ENCODE measurements around the gene CDH22.

Gene CDH22

DNA sequence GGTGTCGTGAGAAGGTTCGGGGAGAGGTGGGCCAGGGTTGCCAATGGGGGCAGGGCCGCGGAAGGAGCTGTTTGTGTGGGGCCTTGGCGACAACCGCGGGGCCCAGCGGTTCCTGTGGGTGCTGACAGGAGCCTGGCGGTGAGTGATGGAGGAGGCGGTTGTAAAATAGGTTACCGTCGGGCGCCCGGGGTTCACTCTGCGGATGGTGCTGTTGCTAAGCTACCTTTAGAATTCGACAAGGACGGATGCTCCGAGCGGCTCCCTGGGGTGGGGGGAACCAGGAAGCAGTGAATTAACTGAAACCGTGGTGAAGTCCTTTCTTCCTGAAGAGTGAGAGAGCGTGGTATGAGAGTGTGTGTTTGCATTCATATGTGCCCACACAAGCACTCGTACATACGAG is 61.7 kb downstream of the CDH22 start:
- no peak overlapping the region for H3K4me3 ChIP-seq (ENCODE audit: low read depth, low read length)
- TF ChIP-seq, protein P1, sequence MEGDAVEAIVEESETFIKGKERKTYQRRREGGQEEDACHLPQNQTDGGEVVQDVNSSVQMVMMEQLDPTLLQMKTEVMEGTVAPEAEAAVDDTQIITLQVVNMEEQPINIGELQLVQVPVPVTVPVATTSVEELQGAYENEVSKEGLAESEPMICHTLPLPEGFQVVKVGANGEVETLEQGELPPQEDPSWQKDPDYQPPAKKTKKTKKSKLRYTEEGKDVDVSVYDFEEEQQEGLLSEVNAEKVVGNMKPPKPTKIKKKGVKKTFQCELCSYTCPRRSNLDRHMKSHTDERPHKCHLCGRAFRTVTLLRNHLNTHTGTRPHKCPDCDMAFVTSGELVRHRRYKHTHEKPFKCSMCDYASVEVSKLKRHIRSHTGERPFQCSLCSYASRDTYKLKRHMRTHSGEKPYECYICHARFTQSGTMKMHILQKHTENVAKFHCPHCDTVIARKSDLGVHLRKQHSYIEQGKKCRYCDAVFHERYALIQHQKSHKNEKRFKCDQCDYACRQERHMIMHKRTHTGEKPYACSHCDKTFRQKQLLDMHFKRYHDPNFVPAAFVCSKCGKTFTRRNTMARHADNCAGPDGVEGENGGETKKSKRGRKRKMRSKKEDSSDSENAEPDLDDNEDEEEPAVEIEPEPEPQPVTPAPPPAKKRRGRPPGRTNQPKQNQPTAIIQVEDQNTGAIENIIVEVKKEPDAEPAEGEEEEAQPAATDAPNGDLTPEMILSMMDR (IDR thresholded peaks at IDR 0.05; ENCODE audit: low read depth, low read length, missing control alignments): no peak
- DNase-seq (ENCODE audit: low read depth): no peak

DNA sequence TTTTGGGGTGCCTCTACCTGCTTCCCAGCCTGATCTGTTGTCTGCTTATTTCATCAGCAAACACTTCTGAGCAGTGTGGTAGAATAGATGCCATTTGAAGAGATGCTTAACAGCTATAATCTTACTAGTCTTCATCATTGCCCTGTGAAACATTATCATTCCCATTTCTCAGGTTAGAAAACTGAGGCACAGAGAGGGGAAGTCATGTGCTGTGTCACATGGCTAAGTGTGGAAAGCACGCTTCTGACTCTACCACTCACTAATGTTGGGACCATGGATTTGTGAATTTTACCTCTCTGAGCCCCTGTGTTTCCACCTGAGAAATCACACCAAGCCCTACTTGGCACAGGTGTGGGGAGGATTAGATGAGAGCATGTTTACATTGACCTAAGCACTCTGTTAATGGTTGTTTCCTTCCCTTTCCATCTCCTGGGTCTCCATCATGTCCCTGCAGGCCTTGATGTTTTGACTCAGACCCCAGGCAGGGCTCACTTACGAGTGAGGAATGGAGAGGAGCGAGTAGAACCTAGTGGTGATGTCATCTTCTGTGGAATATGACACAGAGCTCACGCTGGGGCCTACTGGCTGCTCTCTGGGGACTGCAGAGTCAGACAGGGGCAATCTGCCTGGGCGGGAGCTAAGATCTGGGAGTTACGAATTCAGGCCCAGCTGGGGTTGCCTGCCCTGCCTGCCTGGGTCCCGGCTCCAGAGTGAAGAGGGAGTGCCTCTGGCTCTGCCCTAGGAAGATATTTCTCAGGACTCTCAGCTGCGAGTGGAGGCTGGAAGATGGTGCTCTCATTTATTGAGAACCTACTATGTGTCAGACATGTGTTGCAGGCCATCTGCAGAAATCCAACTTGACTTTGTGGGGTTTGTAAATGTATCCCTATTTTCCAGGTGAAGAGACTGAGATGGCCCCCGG is 64.3 kb downstream of the CDH22 start:
- TF ChIP-seq, protein P1 (IDR thresholded peaks at IDR 0.05; ENCODE audit: low read depth, low read length, missing control alignments): no peak
- H3K4me3 ChIP-seq (ENCODE audit: low read depth, low read length): no peak overlapping the region
- no peak for DNase-seq (ENCODE audit: low read depth)

DNA sequence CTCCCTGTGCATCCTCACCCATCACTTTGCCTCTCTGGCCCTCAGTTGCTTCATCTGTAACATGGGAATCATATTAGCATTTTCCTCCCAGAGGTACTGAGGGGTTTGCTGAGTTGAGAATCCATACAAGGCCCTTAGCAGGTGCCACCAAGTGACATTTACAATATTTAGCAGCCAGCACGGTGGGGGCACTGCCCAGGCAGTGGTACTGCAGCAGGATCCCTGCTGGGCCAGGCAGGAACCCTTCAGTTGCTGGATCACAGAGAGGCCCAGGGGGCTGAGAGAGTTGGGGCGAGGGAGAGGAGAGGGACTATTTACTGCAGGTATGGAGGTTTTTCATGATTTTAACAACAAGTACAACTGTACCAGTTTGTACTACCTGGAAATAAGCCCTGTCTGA is 65.9 kb downstream of the CDH22 start:
- DNase-seq (ENCODE audit: low read depth): no peak
- no peak overlapping the region for H3K4me3 ChIP-seq (ENCODE audit: low read depth, low read length)
- TF ChIP-seq, protein P1 (IDR thresholded peaks at IDR 0.05; ENCODE audit: low read depth, low read length, missing control alignments): no peak

DNA sequence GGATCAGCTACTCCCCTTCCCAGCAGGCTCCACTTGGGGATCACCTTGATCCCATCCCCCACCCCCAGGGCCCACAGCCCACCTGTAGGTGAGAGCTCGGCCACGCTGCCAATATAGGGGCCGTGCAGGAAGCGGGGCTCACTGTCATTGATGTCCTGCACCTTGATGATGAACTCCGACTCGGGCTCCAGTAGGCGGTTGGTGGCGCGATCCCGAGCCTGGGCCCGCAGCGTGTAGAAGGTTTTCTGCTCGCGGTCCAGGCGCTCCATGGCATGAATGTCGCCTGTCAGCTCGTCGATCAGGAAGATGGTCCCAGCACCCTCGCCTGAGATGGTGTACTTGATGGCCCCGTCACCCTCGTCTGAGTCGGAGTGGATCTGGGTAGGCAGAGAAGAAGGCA is 67.4 kb downstream of the CDH22 start:
- TF ChIP-seq, protein P1 (IDR thresholded peaks at IDR 0.05; ENCODE audit: low read depth, low read length, missing control alignments): no peak
- DNase-seq (ENCODE audit: low read depth): no peak
- H3K4me3 ChIP-seq (ENCODE audit: low read depth, low read length): no peak overlapping the region

DNA sequence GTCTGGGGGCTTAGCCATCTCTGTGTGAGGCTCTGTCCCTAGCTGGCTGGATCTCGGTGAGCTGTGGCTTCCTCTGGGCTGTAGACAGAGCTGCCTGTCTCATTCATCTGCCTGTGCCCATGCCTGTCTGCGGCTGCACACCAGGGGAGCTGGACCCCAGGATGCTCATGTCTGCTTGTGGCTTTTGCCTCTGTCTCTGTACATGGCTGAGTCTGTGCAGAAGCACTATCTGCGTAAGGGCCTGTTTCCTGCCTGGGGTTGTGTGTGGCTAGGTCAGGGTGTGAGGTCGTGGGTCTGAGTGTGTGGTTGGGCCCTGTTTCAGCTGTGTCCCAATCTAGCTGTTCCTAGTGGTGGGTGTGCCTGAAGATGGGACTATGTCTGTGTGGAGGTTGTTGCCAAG is 68.2 kb downstream of the CDH22 start:
- no peak for DNase-seq (ENCODE audit: low read depth)
- TF ChIP-seq, protein P1 (IDR thresholded peaks at IDR 0.05; ENCODE audit: low read depth, low read length, missing control alignments): no peak

DNA sequence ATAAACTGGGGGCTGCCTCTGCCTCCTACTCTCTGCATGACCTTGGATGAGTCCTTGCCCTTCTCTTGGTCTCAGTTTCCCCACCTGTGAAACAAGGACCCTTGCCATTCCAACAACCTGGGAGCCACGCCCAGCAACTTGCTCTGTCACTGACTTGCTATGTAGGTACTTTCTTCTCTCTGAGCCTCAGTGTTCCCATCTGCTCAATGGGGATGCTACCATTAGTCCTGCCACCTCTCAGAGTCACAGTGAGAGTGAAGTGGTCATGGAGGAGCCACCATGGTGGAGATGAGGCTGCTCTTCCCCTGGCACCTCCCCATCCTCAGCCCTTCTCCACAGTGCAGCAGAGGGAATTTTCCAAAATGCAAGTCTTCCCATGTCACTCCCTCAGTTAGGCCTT is 70.6 kb downstream of the CDH22 start:
- TF ChIP-seq, protein P1 (IDR thresholded peaks at IDR 0.05; ENCODE audit: low read depth, low read length, missing control alignments): no peak
- no peak for DNase-seq (ENCODE audit: low read depth)
- no peak overlapping the region for H3K4me3 ChIP-seq (ENCODE audit: low read depth, low read length)

More for the DNA sequence above, 68.2 kb downstream of the CDH22 start:
- H3K4me3 ChIP-seq (ENCODE audit: low read depth, low read length): no peak overlapping the region

DNA sequence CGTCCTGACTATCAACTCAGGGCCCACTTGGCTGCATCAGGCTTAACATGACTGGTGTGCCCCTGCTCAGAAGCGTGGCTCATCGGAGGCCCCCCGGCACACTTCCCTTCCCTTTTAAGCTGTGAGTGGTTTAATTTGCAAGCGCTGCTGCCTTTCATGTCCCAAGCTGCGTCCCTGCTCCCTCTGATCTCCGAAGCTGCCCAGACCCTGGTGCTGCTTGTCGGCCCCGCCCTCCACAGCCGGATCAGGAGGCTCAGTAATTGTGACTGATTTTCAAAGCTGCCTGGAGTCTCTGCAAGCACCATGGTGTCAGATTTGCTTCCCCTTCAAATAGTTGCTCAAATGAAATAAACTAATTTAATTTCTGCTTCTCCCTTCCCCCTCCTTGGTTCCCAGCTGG is 71.1 kb downstream of the CDH22 start:
- no peak overlapping the region for H3K4me3 ChIP-seq (ENCODE audit: low read depth, low read length)
- TF ChIP-seq, protein P1 (IDR thresholded peaks at IDR 0.05; ENCODE audit: low read depth, low read length, missing control alignments): no peak
- DNase-seq (ENCODE audit: low read depth): no peak
